Body of pancreas (tissue), 4 donors: ENCODE data around the gene VANGL1. TPM values are rescaled to one million over a fixed set of nuclear protein-coding genes. Genes with fewer than 3 reads are reported as not detected.

ENCODE experiments used
- ATAC-seq: fragments of 150-250 bp; one replicate; pipeline ENCODE4 v1.9.1; 2016
- DNase-seq, 4 donors: peaks; one replicate each; pipeline ENCODE4 v3.0.0-alpha.2; 2019
- H3K27ac ChIP-seq, 4 donors: fragments of 200-600 bp; sonication (generic); 1 replicate in 3 of 4; 2 replicates in 1 of 4; pipeline versions ENCODE4 v1.5.1 to v1.6.1; 2016 to 2019; ENCODE audit warnings: mild to moderate bottlenecking in 1 of 4, mixed read lengths in 1 of 4, moderate library complexity in 1 of 4
- H3K27me3 ChIP-seq, 2 donors: fragments of 200-600 bp; sonication (generic); one replicate each; pipeline ENCODE4 v1.6.0; 2016; ENCODE audit warnings: mild to moderate bottlenecking in 1 of 2
- H3K36me3 ChIP-seq, 2 donors: fragments of 200-600 bp; sonication (generic); replicated peaks in 1 of 2; 2 replicates each; pipeline ENCODE4 v1.5.1; 2016; ENCODE audit warnings: low read depth in 2 of 2; ENCODE audit not compliant: insufficient read depth in 1 of 2
- H3K4me1 ChIP-seq: fragments of 200-600 bp; sonication (generic); one replicate; pipeline ENCODE4 v1.6.0; 2016
- H3K4me3 ChIP-seq, 2 donors: fragments of 200-600 bp; sonication (generic); 1 replicate in 1 of 2; 2 replicates in 1 of 2; pipeline ENCODE4 v1.5.1; 2016 to 2019
- H3K9me3 ChIP-seq, 3 donors: fragments of 200-600 bp; sonication (generic); 1 replicate in 2 of 3; 2 replicates in 1 of 3; pipeline ENCODE4 v1.5.1; 2016
- CTCF ChIP-seq, 7 experiments: fragments of 450-650 bp in 4 of 7; fragments of 200-600 bp in 3 of 7; sonication (generic) in 3 of 7; IDR thresholded peaks; one replicate each; pipeline ENCODE4 v1.5.1; 2016 to 2019; ENCODE audit warnings: antibody characterized with exemption in 7 of 7
- POLR2A ChIP-seq, 3 donors: fragments of 450-650 bp; IDR thresholded peaks; one replicate each; pipeline ENCODE4 v1.6.1; 2016; ENCODE audit warnings: antibody characterized with exemption in 3 of 3, mild to moderate bottlenecking in 2 of 3
- WGBS, 2 donors: methylation state at CpG; one replicate each; pipeline ENCODE4 v1.1.5; 2017; 5-methylcytosine and 5-hydroxymethylcytosine counted together
- intact Hi-C: fragments of 100-400 bp; cut with DNase I; formaldehyde crosslinking; loops from one replicate; pipeline ENCODE4 v1.15.1; 2023
- total RNA-seq, 2 donors: library from RNA; depleted of rRNA; stranded (reverse); fragments of >200 nt; gene quantifications; one replicate each; pipeline ENCODE4 v1.1.0, GENCODE V29; 2016

VANGL1 gene
- total RNA-seq, 2 donors from 2014 or later: 2.6 to 3.9 TPM

GRCh38 chr1:115680730-115681111, 39.0 kb downstream of the VANGL1 start:
- Histone ChIP-seq H3K27me3 (no peaks in the 10 kb centered on the region), H3K4me3 (no peak overlapping the region), H3K4me1 (no peaks in the 10 kb centered on the region), H3K36me3 (peaks cover 0 to 7% of the 10 kb centered on the region in 2 donors), H3K9me3 (no peaks in the 10 kb centered on the region), H3K27ac (no peak overlapping the region)
- DNase-seq (no peak), ATAC-seq (no peak)
- intact Hi-C loops: no loop called here
- TF ChIP-seq CTCF (IDR thresholded peaks at IDR 0.05) (no peak), POLR2A (IDR thresholded peaks at IDR 0.05) (no peak)
- WGBS, 2 donors: 92 to 96% methylated on average over 5 of the region's 5 CpGs

DNA sequence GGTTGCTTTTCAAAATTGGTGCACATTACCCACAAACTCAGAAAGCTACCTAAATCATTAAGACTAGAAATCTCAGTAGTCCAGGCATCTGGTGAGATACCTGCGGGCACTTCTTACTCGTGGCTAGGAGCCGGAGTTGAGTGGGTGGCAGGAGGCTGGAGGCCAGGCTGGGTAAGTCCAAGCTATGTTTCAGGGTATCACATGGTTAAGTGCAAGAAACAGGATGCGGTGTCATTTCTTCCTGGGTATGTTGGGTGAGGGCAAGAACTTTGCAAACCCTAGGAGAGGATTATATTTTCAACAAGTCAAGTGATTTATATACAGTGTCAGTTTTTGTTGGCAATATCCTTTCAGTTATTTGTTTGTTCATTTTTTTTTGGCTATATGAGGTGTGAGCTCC, 41.0 kb downstream of the VANGL1 start:
- DNase-seq (no peak), ATAC-seq (no peak)
- no peak for TF ChIP-seq CTCF (IDR thresholded peaks at IDR 0.05)
- no peak for TF ChIP-seq POLR2A (IDR thresholded peaks at IDR 0.05)
- Histone ChIP-seq H3K27ac (no peak overlapping the region), H3K9me3 (no peaks in the 10 kb centered on the region), H3K36me3 (peaks cover 0 to 7% of the 10 kb centered on the region in 2 donors), H3K4me1 (no peaks in the 10 kb centered on the region), H3K4me3 (no peak overlapping the region), H3K27me3 (no peaks in the 10 kb centered on the region)
- intact Hi-C loops: no loop called here
- 89 to 95% methylated on average over 4 of the region's 4 CpGs for WGBS, 2 donors

DNA sequence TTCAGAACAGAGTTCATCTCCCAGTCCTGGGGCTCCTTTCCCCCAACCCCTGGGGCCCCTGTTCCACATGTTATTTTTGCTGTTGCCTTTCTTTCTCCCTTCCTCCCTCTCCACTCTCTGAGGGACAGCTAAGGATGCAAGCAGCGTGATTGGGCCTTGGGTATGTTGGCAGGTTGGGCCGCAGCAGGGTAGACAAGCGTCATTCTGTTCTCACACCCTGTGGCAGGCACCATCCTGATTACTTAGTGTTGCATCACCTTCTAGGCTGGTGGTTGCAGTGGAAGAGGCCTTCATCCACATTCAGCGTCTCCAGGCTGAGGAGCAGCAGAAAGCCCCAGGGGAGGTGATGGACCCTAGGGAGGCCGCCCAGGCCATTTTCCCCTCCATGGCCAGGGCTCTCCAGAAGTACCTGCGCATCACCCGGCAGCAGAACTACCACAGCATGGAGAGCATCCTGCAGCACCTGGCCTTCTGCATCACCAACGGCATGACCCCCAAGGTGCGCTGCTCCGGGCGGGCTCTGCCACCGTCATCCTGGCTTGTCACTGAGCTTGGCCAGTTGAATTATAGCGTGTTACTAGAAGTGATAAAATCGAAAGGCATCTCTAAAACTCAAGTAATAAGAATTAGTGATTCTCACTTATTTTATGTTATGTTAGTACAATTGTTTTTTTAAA, 43.4 kb downstream of the VANGL1 start:
- no peaks in the 10 kb centered on the region for H3K4me1 ChIP-seq
- no peak overlapping the region for H3K27ac ChIP-seq
- no peak overlapping the region for H3K4me3 ChIP-seq
- no peak for DNase-seq
- no peak for TF ChIP-seq POLR2A (IDR thresholded peaks at IDR 0.05)
- no peak for TF ChIP-seq CTCF (IDR thresholded peaks at IDR 0.05)
- H3K36me3 ChIP-seq: peaks cover 0 to 15% of the 10 kb centered on the region in 2 donors
- WGBS, 2 donors: 83 to 90% methylated on average over 13 to 14 of the region's 14 CpGs
- H3K27me3 ChIP-seq: no peaks in the 10 kb centered on the region
- intact Hi-C loops: no loop called here
- no peak for ATAC-seq
- no peaks in the 10 kb centered on the region for H3K9me3 ChIP-seq

- Histone ChIP-seq H3K4me1 (no peaks in the 10 kb centered on the region), H3K27me3 (no peaks in the 10 kb centered on the region), H3K36me3 (peaks cover 0 to 34% of the 10 kb centered on the region in 2 donors), H3K9me3 (no peaks in the 10 kb centered on the region), H3K27ac (no peak overlapping the region), H3K4me3 (no peak overlapping the region)
- DNase-seq: no peak
- intact Hi-C loops: no loop called here
- WGBS, 2 donors: 91 to 96% methylated on average over 3 of the region's 3 CpGs
- ATAC-seq: no peak
- TF ChIP-seq CTCF (IDR thresholded peaks at IDR 0.05): no peak
- TF ChIP-seq POLR2A (IDR thresholded peaks at IDR 0.05): no peak
Observed at GRCh38 chr1:115687744-115688143, 46.0 kb downstream of the VANGL1 start.

DNA sequence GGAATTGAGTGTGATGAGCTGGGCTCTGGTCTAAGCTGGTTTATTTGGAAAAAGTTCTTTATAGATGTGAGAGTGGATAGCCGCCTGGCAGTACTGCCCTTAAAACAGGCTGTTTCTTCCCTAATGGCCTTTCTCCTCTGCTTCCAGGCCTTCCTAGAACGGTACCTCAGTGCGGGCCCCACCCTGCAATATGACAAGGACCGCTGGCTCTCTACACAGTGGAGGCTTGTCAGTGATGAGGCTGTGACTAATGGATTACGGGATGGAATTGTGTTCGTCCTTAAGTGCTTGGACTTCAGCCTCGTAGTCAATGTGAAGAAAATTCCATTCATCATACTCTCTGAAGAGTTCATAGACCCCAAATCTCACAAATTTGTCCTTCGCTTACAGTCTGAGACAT, 49.2 kb downstream of the VANGL1 start:
- 90 to 91% methylated on average over 8 of the region's 8 CpGs for WGBS, 2 donors
- DNase-seq (no peak), ATAC-seq (no peak)
- intact Hi-C loops: no loop called here
- TF ChIP-seq CTCF (IDR thresholded peaks at IDR 0.05): no peak
- TF ChIP-seq POLR2A (IDR thresholded peaks at IDR 0.05): no peak
- H3K27me3 ChIP-seq: no peaks in the 10 kb centered on the region
- no peaks in the 10 kb centered on the region for H3K4me1 ChIP-seq
- peaks cover 0 to 27% of the 10 kb centered on the region in 2 donors for H3K36me3 ChIP-seq
- no peak overlapping the region for H3K27ac ChIP-seq
- H3K9me3 ChIP-seq: no peaks in the 10 kb centered on the region
- no peak overlapping the region for H3K4me3 ChIP-seq
